Renal cortical epithelial cell (primary cell): ENCODE results near the gene AIG1. TPM values are rescaled to one million over a fixed set of nuclear protein-coding genes. Genes with fewer than 3 reads are reported as not detected.
A peak's percentile ranks its signal among the peaks of the same experiment; 100 is the strongest.
"Not testable (repeated sequence)": the region's sequence is repeated elsewhere in the genome, so short reads cannot be mapped to it uniquely, and the experiment has no call there.

Experiments
- DNase-seq: peaks from one replicate; pipeline ENCODE4 v3.0.0-alpha.2; 2011; ENCODE audit warnings: low read depth
- total RNA-seq: library from RNA; depleted of rRNA; stranded (reverse); fragments of >200 nt; gene quantifications from 2 replicates; pipeline ENCODE4 v1.2.3, GENCODE V29; 2014

The AIG1 gene
- total RNA-seq, 1 donor from 2014 or later: 67.4 TPM

DNA sequence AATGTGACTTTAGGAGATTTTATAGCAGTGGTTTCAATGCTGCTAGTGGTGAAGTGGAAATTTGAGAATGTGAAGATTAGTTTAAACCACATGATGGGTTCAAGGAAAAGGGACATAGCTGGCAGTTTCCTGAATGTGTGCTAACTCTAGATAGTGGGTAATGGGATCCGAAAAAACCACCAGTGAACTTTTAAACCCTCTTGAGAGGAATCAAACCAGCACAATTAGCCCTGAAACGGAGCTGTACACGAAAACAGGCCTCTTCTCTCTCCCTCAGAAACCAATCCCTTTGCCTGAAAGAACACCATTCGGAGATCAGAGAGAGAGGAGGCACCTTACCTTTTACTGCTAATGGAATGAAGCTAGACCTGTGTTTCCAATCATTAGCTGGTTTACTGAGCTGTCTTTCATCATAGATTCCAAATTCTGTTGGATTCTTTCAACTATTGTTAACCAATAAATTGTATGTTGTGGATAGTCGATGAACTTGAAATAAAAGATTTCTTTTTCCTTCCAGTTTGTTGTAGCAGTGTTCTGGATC, 103.9 kb downstream of the AIG1 start:
- no peak for DNase-seq

DNA sequence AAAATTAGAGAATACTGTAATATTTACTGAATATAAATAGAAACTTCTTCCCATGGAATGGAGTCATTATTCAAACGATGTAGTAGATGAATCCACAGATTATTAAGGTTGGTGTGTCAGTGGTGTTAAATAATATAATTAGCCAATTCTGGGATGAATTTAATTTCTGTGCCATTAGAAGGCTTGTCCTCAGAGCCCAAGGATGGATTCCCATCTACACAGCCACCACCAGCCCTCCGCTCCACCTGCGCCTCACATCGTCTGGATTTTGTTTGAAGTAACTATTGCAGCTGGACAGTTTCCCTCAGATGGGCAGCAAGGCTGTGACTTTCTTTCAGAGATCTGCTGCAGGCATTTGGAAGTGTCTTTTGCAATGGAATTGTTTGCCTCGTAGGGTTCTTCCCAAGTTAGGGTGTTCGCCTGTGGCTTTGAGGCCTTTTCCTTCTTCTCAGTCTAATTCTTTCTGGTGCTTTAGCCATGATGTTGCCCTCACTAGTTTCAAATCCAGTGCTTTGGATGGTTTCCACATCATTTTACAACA, 104.7 kb downstream of the AIG1 start:
- no peak for DNase-seq

- no peak for DNase-seq
Observed at GRCh38 chr6:143166247-143166695, 105.6 kb downstream of the AIG1 start.

DNA sequence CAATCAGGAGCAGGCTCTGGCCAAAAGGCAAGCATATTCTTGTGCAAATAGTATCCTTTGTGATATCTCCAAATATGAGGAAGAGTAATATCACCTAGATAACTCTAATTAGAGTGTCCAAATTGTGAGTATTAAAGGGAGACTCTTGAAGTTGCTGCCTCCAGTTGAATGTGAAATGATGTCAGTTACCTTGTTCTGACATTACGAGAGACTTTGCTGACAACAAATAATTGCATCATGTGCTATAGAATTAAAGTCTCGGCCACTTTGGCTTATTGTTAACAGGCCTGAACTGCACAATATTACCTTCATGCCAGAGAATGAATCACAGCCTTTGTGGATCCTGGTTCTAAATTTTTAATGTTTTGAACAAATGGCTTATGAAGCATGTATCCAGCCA, 106.5 kb downstream of the AIG1 start:
- peak; percentile 48 for DNase-seq

DNA sequence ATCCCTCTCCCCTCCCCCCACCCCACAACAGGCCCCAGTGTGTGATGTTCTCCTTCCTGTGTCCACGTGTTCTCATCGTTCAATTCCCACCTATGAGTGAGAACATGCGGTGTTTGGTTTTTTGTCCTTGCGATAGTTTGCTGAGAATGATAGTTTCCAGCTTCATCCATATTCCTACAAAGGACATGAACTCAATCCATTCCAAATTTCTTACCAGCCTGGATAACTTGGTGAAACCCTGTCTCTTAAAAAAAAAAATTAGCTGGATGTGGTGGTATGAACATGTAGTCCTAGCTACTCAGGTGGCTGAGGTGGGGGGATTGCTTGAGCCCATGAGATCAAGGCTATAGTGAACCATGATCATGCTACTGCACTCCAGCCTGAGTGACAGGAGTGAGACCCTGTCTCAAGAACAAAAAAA, 107.7 kb downstream of the AIG1 start:
- not testable (repeated sequence) for DNase-seq

GRCh38 chr6:143169440-143169839, 108.8 kb downstream of the AIG1 start:
- no peak for DNase-seq

- DNase-seq: no peak
Observed at GRCh38 chr6:143174516-143174915, 113.8 kb downstream of the AIG1 start.

- no peak for DNase-seq
Observed at GRCh38 chr6:143174951-143175350, 114.3 kb downstream of the AIG1 start.

DNA sequence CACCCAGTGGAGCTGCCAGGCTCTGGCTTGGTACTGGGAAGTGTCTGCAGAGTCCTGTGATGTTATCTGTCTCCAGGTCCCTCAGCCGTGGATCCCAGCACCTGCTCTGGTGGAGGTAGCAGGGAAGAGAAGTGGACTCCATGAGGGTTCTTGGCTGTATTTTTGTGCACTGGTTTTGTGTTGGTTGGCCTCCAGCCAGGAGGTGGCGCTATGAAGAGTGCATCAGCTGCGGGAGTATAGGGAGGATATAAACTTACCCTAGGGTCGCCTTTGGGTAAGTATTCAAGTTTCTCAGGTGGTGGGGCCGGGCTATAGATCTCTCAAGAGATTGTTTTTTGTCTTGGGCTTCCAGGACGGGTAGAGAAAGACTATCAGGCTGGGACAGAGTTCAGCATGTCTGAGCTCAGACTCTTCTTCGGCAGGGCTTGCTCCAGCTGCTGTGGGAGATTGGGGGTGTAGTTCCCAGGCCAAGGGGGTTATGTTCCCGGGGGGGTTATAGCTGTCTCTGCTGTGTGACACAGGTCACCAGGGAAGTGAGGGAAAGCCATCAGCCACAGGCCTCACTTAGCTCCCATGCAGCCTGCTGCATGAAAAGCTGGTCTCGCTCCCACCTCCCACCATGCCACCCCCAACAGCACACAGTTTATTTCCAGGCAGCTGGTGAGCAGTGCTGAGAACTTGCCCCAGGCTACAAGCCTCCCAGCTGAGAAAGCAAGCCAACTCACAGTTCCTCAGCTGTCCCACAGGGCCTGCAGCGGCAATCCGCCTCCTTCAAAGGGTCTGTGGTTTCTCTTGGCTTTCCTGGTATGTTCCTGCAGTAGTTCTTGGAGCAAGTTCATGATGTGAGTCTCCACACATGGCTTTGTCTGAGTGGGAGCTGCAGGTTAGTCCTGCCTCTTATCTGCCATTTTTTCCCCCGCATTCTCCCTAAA, 115.7 kb downstream of the AIG1 start:
- peak; percentile 77 for DNase-seq

DNA sequence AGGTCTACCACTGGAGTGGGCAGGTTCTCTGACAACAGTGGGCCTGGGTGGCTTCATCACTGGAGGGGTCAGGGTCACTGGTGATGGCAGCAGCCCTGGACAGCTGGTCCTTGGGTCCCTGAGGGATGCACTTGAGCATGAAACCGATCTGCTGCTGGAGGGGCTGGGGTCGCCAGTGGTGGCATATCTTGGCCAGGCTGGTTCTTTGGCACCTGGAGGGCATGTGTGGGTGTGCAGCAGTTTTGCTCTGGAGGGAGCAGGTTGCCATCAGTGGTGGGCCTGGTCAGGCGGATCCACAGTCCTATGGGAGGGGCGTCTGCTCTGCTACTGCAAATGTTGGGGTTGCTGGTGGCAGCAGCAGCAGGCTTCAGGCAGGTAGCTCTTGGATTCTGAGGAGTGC, 117.0 kb downstream of the AIG1 start:
- DNase-seq: no peak

- no peak for DNase-seq
Observed at GRCh38 chr6:143179096-143179495, 118.4 kb downstream of the AIG1 start.

DNA sequence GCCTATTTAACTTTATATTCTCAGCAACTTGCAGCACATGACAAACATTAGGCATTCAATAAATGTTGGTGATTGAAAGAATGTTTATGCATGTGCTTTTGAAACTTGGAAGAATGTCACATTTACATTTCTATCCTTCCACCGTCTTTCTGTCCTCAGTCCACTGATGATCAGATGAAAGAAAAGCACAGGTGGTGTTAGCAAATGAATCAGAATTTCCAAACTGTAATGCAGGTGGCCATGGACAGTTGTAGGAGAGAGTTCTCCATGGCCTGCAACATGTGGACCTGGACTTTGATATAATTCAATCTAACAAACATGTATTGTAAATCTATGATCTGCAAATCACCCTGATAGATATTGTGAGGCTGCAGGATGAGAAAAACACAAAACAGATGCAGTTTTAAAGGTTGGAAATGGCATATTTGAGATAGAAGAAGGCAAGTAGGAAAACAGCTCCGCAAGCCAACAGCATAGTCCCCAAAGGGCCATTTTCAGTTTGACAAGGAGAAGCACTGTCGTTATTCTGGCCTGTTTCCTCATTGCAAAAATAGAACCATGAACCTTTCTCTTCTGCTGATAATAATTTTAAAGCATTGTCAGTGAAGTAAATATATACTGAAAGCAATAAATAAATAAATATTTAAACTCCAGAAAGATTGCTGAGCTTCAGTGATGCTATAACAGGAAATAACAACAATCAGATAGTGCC, 119.4 kb downstream of the AIG1 start:
- DNase-seq: no peak

DNA sequence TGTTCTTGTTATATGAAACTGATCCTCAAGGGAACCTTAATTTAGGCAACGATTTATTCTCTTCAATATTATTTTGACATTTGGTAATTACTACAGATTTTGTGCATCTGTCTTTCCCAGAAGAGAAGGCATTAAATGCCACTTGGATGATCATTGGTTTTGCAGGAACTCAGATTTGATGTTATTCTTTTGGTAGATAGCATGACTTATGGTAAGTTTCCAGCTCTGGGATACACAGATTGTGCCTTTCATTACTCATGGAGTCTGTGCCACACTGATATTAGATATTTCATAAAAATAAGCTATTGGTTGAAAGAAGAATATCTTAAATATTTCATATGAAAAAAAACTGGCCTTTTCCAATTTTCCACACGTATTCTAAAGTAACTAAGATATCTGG, 120.1 kb downstream of the AIG1 start:
- DNase-seq: no peak

GRCh38 chr6:143183666-143184065, 123.0 kb downstream of the AIG1 start:
- DNase-seq: peak; percentile 73

DNA sequence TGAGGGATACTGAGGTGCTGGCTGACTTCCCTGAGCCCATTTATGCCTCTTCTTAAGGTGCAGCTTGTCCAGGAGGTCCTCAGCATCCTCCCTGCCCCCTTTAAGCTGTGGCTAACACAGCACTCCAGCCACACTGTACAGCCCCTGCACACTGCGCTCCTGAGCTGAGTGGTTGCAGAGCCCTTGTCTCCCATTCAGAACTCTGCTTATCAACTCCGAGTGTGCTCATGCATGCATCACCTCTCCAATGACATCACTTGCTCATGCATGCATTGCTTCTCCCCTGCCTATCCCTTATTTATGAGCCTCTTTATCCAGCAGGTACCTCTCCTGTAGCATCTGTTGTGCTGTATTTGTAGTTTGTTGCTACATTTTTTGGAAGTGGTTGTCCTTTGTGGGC, 124.6 kb downstream of the AIG1 start:
- DNase-seq: no peak

- peak; percentile 21 for DNase-seq
Observed at GRCh38 chr6:143187238-143187923, 126.7 kb downstream of the AIG1 start.

DNA sequence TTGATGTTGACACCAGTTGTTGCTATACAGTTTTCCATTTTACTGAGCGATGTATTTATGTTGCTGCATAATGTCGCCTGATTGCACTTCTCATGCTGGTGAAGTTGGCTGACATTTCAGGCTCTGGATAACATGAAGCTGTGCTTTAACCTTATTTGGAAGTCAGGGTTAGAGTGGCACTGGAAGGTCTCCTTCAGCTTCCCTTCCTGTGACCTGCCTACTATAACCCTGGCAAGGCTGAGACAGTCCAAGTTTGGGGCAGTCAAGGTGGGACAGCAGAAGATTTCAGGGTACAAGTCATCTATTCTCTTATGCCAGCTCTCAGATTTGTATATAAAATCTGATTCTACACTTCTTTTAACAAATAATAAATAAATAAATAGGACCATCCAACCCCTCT, 127.6 kb downstream of the AIG1 start:
- DNase-seq: no peak

GRCh38 chr6:143191361-143191760, 130.7 kb downstream of the AIG1 start:
- no peak for DNase-seq

- DNase-seq: no peak
Observed at GRCh38 chr6:143192766-143193165, 132.1 kb downstream of the AIG1 start.

GRCh38 chr6:143193571-143194094, 132.9 kb downstream of the AIG1 start:
- no peak for DNase-seq

DNA sequence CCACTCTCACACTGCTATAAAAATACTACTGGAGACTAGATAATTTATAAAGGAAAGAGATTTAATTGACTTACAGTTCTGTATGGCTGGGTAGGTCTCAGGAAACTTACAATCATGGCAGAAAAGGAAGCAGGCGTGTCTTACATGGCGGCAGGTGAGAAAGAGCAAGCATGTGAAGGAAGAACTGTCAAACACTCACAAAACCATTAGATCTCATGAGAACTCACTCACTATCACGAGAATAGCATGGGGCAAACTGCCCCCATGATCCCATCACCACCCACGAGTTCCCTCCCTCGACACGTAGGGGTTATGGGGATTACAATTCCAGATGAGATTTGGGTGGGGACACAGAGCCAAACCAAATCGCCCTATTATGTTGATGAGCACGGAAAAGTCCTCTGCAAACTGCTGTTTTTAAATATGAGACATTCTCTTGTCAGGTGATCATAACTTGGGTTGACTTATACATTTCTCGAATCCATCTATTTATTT, 133.5 kb downstream of the AIG1 start:
- no peak for DNase-seq
